ENCODE results near the gene ZNF235.
"Not testable (repeated sequence)": the region's sequence is repeated elsewhere in the genome, so short reads cannot be mapped to it uniquely, and the experiment has no call there.

The ZNF235 gene

GRCh38 chr19:44255705-44256411 lies 49.0 kb downstream of the ZNF235 start:
- DNase-seq (ENCODE audit: low read depth) = no peak

DNA sequence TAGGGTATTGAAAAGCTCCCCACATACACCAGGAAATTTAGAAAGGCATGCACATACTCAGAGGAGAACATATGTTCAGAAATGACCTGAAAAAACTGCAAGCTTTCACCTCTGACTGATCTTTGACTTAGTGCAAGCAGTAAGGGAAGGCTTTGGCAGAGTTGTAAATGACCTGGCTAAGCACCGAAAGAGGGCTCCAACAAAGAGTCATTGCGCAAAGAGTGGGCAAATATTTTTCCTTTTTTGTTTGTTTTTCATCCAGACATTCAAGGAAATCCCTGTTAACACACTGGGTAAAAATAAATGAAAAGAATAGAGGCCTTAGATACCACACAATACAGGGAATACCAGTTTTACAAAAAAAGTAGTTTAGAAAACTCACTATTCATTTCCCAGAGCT lies 50.3 kb downstream of the ZNF235 start:
- DNase-seq (ENCODE audit: low read depth) = no peak

- not testable (repeated sequence) for DNase-seq (ENCODE audit: low read depth)
Observed at GRCh38 chr19:44253392-44253791, 51.4 kb downstream of the ZNF235 start.

- DNase-seq (ENCODE audit: low read depth) = not testable (repeated sequence)
Observed at GRCh38 chr19:44252332-44252731, 52.5 kb downstream of the ZNF235 start.

DNA sequence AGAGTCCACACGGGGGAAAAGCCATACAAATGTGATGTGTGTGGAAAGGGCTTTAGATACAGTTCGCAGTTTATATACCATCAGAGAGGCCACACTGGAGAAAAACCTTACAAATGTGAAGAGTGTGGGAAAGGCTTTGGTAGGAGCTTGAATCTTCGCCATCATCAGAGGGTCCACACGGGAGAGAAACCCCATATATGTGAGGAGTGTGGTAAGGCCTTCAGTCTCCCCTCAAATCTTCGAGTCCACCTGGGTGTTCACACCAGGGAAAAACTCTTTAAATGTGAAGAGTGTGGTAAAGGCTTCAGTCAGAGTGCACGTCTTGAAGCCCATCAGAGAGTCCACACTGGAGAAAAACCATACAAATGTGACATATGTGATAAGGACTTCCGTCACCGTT lies 68.4 kb downstream of the ZNF235 start:
- DNase-seq (ENCODE audit: low read depth) = no peak
